Measurements from ENCODE around the gene SEZ6L. TPM values are rescaled to one million over a fixed set of nuclear protein-coding genes. Genes with fewer than 3 reads are reported as not detected.

SEZ6L gene
- total RNA-seq, 1 experiment from 2014 or later = not detected

DNA sequence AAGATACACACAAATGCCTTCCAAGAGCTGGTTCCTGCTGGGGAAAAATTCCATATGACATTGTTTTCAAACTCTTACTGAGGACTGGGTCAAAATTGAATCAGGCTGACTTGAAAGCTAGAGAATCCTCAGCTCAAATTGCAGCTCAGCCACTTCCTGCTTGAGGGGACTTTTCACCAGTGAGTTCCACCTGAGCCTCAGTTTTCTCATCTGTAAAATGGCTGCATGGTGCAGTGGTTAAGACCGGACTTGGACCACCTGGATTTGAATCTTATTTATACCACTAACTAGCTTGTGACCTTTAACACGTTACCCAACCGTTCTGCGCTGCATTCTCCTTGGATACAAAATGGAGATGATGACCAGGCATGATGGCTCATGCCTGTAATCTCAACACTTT is 189.9 kb downstream of the SEZ6L start:
- H3K9me3 ChIP-seq (ENCODE audit: control insufficient read depth in 1 of 2, insufficient read depth in 1 of 2, low read depth in 1 of 2, low read length in 2 of 2) = no peaks in the 10 kb centered on the region
- POLR2A ChIA-PET = no interaction called here
- CTCF ChIA-PET = no interaction called here
- no peak for ATAC-seq
- H3K27me3 ChIP-seq (ENCODE audit: insufficient read depth, low read length) = 0 out of 2 replicates have a peak, but pooled peaks cover 3% of the 10 kb centered on the region
- BruUV-seq (replicated peaks) = no TSS peak
- H3K4me2 ChIP-seq (ENCODE audit: low read length) = no peak overlapping the region
- no peak overlapping the region for H3K4me3 ChIP-seq (replicated peaks in 1 of 2; ENCODE audit: low read depth in 1 of 2, low read length in 2 of 2)
- no peak overlapping the region for H3K9ac ChIP-seq (ENCODE audit: low read length)
- no peaks in the 10 kb centered on the region for H3K36me3 ChIP-seq (ENCODE audit: control insufficient read depth in 1 of 2, insufficient read depth in 2 of 2, low read length in 2 of 2)
- H3K9me2 ChIP-seq (ENCODE audit: insufficient read depth) = no peaks in the 10 kb centered on the region
- H3K4me1 ChIP-seq (ENCODE audit: control insufficient read depth in 1 of 2, insufficient read depth in 2 of 2, low read length in 2 of 2) = peaks cover 6 to 14% of the 10 kb centered on the region in 2 experiments; a peak in 3 of 4 replicates
- H3K79me2 ChIP-seq (ENCODE audit: insufficient read depth, low read length) = no peaks in the 10 kb centered on the region
- TF ChIP-seq CTCF (IDR thresholded peaks at IDR 0.05 in 2 of 3, conservative IDR thresholded peaks at IDR 0.05 in 1 of 3; ENCODE audit: borderline replicate concordance in 1 of 3, insufficient read depth in 1 of 3, low read depth in 2 of 3, low read length in 2 of 3) (no peak), EGR1 (IDR thresholded peaks at IDR 0.05; ENCODE audit: low read depth) (no peak), YY1 (IDR thresholded peaks at IDR 0.05; ENCODE audit: extremely low read depth, insufficient replicate concordance, low read depth, low read length) (no peak), SP1 (IDR thresholded peaks at IDR 0.05; ENCODE audit: low read depth) (no peak), ZFX (IDR thresholded peaks at IDR 0.05) (no peak), CBX3 (IDR thresholded peaks at IDR 0.05; ENCODE audit: low read depth) (no peak), CEBPB (IDR thresholded peaks at IDR 0.05; ENCODE audit: low read depth) (no peak), JUND (IDR thresholded peaks at IDR 0.05) (no peak), ELF1 (IDR thresholded peaks at IDR 0.05; ENCODE audit: borderline replicate concordance, low read depth) (no peak)
- RAD21 ChIA-PET (ENCODE audit: low non-redundant PET in 1 of 2, low total read pairs in 2 of 2, uncharacterized antibody in 2 of 2, unreplicated experiment in 2 of 2) = no interaction called here
- DNase-seq (ENCODE audit: low read depth, low spot score) = no peak
- H3K27ac ChIP-seq (ENCODE audit: low read depth, low read length) = no peak overlapping the region
- no peak overlapping the region for H2AFZ ChIP-seq (ENCODE audit: low read depth, low read length, poor library complexity, severe bottlenecking)
- no peaks in the 10 kb centered on the region for H4K20me1 ChIP-seq (ENCODE audit: insufficient read depth)
- intact Hi-C loops (cut with micrococcal nuclease) = no loop called here

Data from HCT116 (cell line).